ENCODE data around the gene FGF7. TPM values are rescaled to one million over a fixed set of nuclear protein-coding genes. Genes with fewer than 3 reads are reported as not detected.

The FGF7 gene, protein sequence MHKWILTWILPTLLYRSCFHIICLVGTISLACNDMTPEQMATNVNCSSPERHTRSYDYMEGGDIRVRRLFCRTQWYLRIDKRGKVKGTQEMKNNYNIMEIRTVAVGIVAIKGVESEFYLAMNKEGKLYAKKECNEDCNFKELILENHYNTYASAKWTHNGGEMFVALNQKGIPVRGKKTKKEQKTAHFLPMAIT
- total RNA-seq = 10 to 100 TPM in 2 of 4 donors, 1 to 10 TPM in 2; 1.1 to 29.4 (median 8.6) TPM

DNA sequence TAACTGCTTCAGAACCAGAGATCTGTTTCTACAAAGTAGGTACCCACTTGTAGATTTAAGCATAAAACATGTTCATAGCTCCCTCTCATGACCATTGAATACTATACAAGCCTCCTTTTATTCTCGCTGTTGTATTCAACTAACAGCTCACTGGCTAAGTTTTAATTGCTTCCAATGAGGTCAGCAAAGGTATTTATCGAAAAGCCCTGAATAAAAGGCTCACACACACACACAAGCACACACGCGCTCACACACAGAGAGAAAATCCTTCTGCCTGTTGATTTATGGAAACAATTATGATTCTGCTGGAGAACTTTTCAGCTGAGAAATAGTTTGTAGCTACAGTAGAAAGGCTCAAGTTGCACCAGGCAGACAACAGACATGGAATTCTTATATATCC lies at the start of gene FGF7:
TSS of gene FGF7 (plus strand) at position 222 of the 400 bp plus-strand sequence. CDS start 1,056 bp downstream, outside the sequence.
- no peaks in the 10 kb centered on the region for H3K9me3 ChIP-seq
- H3K4me3 ChIP-seq = peak within 1 kb of the TSS; percentile 3 to 63 (median 40)
- H3K27ac ChIP-seq = peak within 1 kb of the TSS in 3 of 4 donors; percentile 63 to 78 (median 67)
- intact Hi-C loops (cut with DNase I) = no loop called here
- no peak for DNase-seq
- peaks cover 0 to 12% (median 0%) of the 10 kb centered on the region in 3 donors for H3K4me1 ChIP-seq
- no peaks in the 10 kb centered on the region for H3K27me3 ChIP-seq
- no peaks in the 10 kb centered on the region for H3K36me3 ChIP-seq
- WGBS, 2 donors = 27 to 51% methylated on average over 4 of the region's 4 CpGs
- TF ChIP-seq POLR2A (IDR thresholded peaks at IDR 0.05) (peak in 2 of 4 donors; percentile 21 to 36), CTCF (IDR thresholded peaks at IDR 0.05) (no peak)

- TF ChIP-seq CTCF (IDR thresholded peaks at IDR 0.05) = no peak
- no peak for TF ChIP-seq POLR2A (IDR thresholded peaks at IDR 0.05)
Measured at GRCh38 chr15:49379996-49380395, 43.0 kb upstream of the FGF7 start.

GRCh38 chr15:49380912-49381311 lies 42.1 kb upstream of the FGF7 start:
- Histone ChIP-seq H3K27ac (no peak overlapping the region), H3K9me3 (no peaks in the 10 kb centered on the region), H3K27me3 (no peaks in the 10 kb centered on the region), H3K36me3 (no peaks in the 10 kb centered on the region), H3K4me1 (no peaks in the 10 kb centered on the region), H3K4me3 (no peak overlapping the region)
- no peak for DNase-seq
- TF ChIP-seq CTCF (IDR thresholded peaks at IDR 0.05) = no peak
- TF ChIP-seq POLR2A (IDR thresholded peaks at IDR 0.05) = no peak
- 73 to 82% methylated on average over 5 of the region's 5 CpGs for WGBS, 2 donors
- intact Hi-C loops (cut with DNase I) = no loop called here

More at GRCh38 chr15:49379996-49380395, 43.0 kb upstream of the FGF7 start:
- no peaks in the 10 kb centered on the region for H3K27me3 ChIP-seq
- no peaks in the 10 kb centered on the region for H3K9me3 ChIP-seq
- intact Hi-C loops (cut with DNase I) = no loop called here
- no peak overlapping the region for H3K4me3 ChIP-seq
- no peaks in the 10 kb centered on the region for H3K36me3 ChIP-seq
- WGBS, 2 donors = 12 to 40% methylated on average over 2 of the region's 4 CpGs
- DNase-seq = no peak
- H3K4me1 ChIP-seq = no peaks in the 10 kb centered on the region
- no peak overlapping the region for H3K27ac ChIP-seq

DNA sequence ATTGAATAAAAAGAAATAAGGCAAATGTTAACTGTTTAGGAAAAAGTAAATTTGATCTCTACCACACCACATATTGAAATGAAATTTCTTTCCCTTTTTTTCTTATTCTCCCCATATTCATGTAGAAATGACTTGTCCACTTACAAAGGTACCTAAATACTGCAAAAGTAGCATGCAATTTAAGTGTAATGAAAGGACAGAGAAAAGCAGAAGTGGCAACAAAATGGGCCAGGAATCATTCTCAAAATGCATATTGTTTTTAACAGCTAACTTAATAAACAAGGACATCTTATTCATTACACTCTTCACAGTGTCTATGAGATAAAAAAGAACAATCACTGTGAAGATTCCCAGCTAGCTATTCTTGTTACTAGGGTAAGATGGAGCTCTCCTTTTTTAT lies 40.6 kb upstream of the FGF7 start:
- no peaks in the 10 kb centered on the region for H3K4me1 ChIP-seq
- H3K27ac ChIP-seq = no peak overlapping the region
- H3K36me3 ChIP-seq = no peaks in the 10 kb centered on the region
- intact Hi-C loops (cut with DNase I) = no loop called here
- H3K9me3 ChIP-seq = no peaks in the 10 kb centered on the region
- no peak for DNase-seq
- no peak overlapping the region for H3K4me3 ChIP-seq
- no peaks in the 10 kb centered on the region for H3K27me3 ChIP-seq
- TF ChIP-seq CTCF (IDR thresholded peaks at IDR 0.05) = no peak
- TF ChIP-seq POLR2A (IDR thresholded peaks at IDR 0.05) = no peak

DNA sequence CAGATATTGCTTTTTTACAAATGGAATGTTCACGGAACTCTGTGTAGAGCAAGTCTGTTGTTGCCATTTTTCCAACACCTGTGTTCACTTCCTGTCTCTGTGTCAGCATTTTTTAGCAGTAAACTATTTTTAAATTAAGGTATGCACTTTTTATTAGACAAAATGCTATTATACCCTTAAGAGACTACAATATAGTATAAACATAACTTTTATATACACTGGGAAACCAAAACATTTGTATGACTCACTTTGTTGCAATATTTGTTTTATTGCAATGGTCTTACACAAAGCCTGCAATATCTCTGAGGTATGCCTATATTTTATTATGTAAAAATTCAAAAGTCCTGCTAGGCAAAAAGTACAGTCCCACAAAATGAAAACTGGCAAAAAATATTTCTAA lies 39.8 kb upstream of the FGF7 start:
- no peaks in the 10 kb centered on the region for H3K9me3 ChIP-seq
- no peak overlapping the region for H3K27ac ChIP-seq
- H3K4me3 ChIP-seq = no peak overlapping the region
- intact Hi-C loops (cut with DNase I) = no loop called here
- H3K27me3 ChIP-seq = no peaks in the 10 kb centered on the region
- 42 to 44% methylated on average over 1 of the region's 1 CpG for WGBS, 2 donors
- no peak for TF ChIP-seq POLR2A (IDR thresholded peaks at IDR 0.05)
- no peak for TF ChIP-seq CTCF (IDR thresholded peaks at IDR 0.05)
- no peaks in the 10 kb centered on the region for H3K36me3 ChIP-seq
- no peaks in the 10 kb centered on the region for H3K4me1 ChIP-seq
- DNase-seq = no peak
